ENCODE measurements around the gene MAPKAPK5. TPM values are rescaled to one million over a fixed set of nuclear protein-coding genes. Genes with fewer than 3 reads are reported as not detected.

MAPKAPK5 gene
- total and polyA plus RNA-seq, 10 of the 15 experiments (the other 5 are each of a cell fraction or from before 2014, with no cell fraction given), result 12.6 to 54.3 (median 41.5) TPM

DNA sequence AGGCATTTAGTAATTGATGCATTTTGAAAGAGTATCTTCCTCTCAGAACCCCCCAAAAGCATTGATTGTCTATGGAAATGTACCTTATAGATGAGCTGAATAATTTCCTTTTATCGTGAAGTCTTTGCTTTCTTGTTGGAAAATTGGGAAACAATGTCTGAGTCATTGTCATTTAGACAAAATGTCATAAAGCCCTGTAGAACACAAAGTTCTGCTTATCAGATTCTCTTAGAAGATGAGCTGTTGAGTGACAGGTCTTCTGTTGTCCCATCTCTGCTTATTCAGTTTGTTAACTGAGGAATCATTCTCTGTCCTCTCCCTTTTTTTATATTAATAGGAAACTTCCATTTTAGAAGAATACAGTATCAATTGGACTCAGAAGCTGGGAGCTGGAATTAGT is 22.9 kb downstream of the MAPKAPK5 start (continued):
- TF ChIP-seq, protein P1, sequence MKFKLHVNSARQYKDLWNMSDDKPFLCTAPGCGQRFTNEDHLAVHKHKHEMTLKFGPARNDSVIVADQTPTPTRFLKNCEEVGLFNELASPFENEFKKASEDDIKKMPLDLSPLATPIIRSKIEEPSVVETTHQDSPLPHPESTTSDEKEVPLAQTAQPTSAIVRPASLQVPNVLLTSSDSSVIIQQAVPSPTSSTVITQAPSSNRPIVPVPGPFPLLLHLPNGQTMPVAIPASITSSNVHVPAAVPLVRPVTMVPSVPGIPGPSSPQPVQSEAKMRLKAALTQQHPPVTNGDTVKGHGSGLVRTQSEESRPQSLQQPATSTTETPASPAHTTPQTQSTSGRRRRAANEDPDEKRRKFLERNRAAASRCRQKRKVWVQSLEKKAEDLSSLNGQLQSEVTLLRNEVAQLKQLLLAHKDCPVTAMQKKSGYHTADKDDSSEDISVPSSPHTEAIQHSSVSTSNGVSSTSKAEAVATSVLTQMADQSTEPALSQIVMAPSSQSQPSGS (IDR thresholded peaks at IDR 0.05; ENCODE audit: low read length), result no peak
- no peak for TF ChIP-seq STAT1 (conservative IDR thresholded peaks at IDR 0.05)
- TF ChIP-seq ETV6 (conservative IDR thresholded peaks at IDR 0.05 in 1 of 2, IDR thresholded peaks at IDR 0.05 in 1 of 2; ENCODE audit: borderline replicate concordance in 1 of 2, low read depth in 1 of 2), result no peak
- TF ChIP-seq, protein P2, sequence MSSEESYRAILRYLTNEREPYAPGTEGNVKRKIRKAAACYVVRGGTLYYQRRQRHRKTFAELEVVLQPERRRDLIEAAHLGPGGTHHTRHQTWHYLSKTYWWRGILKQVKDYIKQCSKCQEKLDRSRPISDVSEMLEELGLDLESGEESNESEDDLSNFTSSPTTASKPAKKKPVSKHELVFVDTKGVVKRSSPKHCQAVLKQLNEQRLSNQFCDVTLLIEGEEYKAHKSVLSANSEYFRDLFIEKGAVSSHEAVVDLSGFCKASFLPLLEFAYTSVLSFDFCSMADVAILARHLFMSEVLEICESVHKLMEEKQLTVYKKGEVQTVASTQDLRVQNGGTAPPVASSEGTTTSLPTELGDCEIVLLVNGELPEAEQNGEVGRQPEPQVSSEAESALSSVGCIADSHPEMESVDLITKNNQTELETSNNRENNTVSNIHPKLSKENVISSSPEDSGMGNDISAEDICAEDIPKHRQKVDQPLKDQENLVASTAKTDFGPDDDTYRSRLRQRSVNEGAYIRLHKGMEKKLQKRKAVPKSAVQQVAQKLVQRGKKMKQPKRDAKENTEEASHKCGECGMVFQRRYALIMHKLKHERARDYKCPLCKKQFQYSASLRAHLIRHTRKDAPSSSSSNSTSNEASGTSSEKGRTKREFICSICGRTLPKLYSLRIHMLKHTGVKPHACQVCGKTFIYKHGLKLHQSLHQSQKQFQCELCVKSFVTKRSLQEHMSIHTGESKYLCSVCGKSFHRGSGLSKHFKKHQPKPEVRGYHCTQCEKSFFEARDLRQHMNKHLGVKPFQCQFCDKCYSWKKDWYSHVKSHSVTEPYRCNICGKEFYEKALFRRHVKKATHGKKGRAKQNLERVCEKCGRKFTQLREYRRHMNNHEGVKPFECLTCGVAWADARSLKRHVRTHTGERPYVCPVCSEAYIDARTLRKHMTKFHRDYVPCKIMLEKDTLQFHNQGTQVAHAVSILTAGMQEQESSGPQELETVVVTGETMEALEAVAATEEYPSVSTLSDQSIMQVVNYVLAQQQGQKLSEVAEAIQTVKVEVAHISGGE (CRISPR knock-in tag; IDR thresholded peaks at IDR 0.05), result no peak
- no peak for TF ChIP-seq SUZ12 (IDR thresholded peaks at IDR 0.05; ENCODE audit: unreplicated experiment)
- no peak for TF ChIP-seq GABPA (IDR thresholded peaks at IDR 0.05; ENCODE audit: low read depth)
- TF ChIP-seq, protein P3, sequence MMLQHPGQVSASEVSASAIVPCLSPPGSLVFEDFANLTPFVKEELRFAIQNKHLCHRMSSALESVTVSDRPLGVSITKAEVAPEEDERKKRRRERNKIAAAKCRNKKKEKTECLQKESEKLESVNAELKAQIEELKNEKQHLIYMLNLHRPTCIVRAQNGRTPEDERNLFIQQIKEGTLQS (IDR thresholded peaks at IDR 0.05; ENCODE audit: borderline replicate concordance, extremely low read depth, low read depth, low read length), result no peak
- no peak for TF ChIP-seq TCF7 (IDR thresholded peaks at IDR 0.05; ENCODE audit: borderline replicate concordance)
